Measurements from ENCODE around the gene GPR18.

- TF ChIP-seq CTCF (conservative IDR thresholded peaks at IDR 0.05) (no peak), ZFX (IDR thresholded peaks at IDR 0.05) (no peak)
These were observed 18.5 kb upstream of the GPR18 start for GRCh38 chr13:99276706-99277105.
